NCI-H69 (cell line): ENCODE results near the gene SLC25A19.
"Not testable (repeated sequence)": the region's sequence is repeated elsewhere in the genome, so short reads cannot be mapped to it uniquely, and the experiment has no call there.

Experiments
- DNase-seq: peaks from one replicate; lab custom pipeline; 2025; lab: John Stamatoyannopoulos, UW

The SLC25A19 gene

GRCh38 chr17:75267411-75268232, 21.6 kb downstream of the SLC25A19 start:
- DNase-seq: peak; percentile 50

GRCh38 chr17:75267153-75267410, 22.2 kb downstream of the SLC25A19 start:
- no peak for DNase-seq

- DNase-seq: no peak
Observed at GRCh38 chr17:75266316-75267152, 22.7 kb downstream of the SLC25A19 start.

GRCh38 chr17:75265614-75266315, 23.5 kb downstream of the SLC25A19 start:
- no peak for DNase-seq

GRCh38 chr17:75263055-75263454, 26.2 kb downstream of the SLC25A19 start:
- no peak for DNase-seq

- peak; percentile 43 for DNase-seq
Observed at GRCh38 chr17:75262112-75262606, 27.1 kb downstream of the SLC25A19 start.

GRCh38 chr17:75261336-75262111, 27.7 kb downstream of the SLC25A19 start, which contains the start of the genes GGA3 and MRPS7:
GGA3 (minus strand) TSS chr17:75261606; CDS start chr17:75261587, 19 bp downstream.
MRPS7 (plus strand) TSS chr17:75261879; CDS start chr17:75261901, 22 bp downstream.
- peak; percentile 97 for DNase-seq

- DNase-seq: no peak
Observed at GRCh38 chr17:75260641-75261335, 28.4 kb downstream of the SLC25A19 start.

- not testable (repeated sequence) for DNase-seq
Observed at GRCh38 chr17:75257228-75257627, 32.0 kb downstream of the SLC25A19 start.

- not testable (repeated sequence) for DNase-seq
Observed at GRCh38 chr17:75255954-75256698, 33.1 kb downstream of the SLC25A19 start.

- DNase-seq: no peak
Observed at GRCh38 chr17:75252039-75252816, 37.0 kb downstream of the SLC25A19 start.

- DNase-seq: no peak
Observed at GRCh38 chr17:75250009-75250471, 39.2 kb downstream of the SLC25A19 start.

- no peak for DNase-seq
Observed at GRCh38 chr17:75249564-75249963, 39.7 kb downstream of the SLC25A19 start.

- DNase-seq: no peak
Observed at GRCh38 chr17:75246404-75246803, 42.8 kb downstream of the SLC25A19 start.

GRCh38 chr17:75245011-75245410, 44.2 kb downstream of the SLC25A19 start:
- DNase-seq: no peak

- no peak for DNase-seq
Observed at GRCh38 chr17:75244133-75244866, 44.9 kb downstream of the SLC25A19 start.

GRCh38 chr17:75242461-75243042, 46.7 kb downstream of the SLC25A19 start:
- DNase-seq: no peak

GRCh38 chr17:75241996-75242460, 47.2 kb downstream of the SLC25A19 start:
- DNase-seq: no peak
